OCI-LY7 (cell line): Measurements from ENCODE around the gene GALNT14.

ENCODE experiments used
- EZH2phosphoT487 ChIP-seq: fragments of 200-600 bp; sonication (generic); IDR thresholded peaks from 2 replicates; pipeline ENCODE4 v1.6.1; 2018; ENCODE audit warnings: low read depth, borderline replicate concordance, mild to moderate bottlenecking, mixed run types, antibody characterized with exemption, low read length, moderate library complexity, mixed read lengths
- TF ChIP-seq, protein P1 (sequence below): fragments of 200-600 bp; sonication (generic); conservative IDR thresholded peaks from 2 replicates; pipeline ENCODE4 v1.5.1; 2014; ENCODE audit warnings: mild to moderate bottlenecking, antibody characterized with exemption, low read length, moderate library complexity, mixed read lengths

DNA sequence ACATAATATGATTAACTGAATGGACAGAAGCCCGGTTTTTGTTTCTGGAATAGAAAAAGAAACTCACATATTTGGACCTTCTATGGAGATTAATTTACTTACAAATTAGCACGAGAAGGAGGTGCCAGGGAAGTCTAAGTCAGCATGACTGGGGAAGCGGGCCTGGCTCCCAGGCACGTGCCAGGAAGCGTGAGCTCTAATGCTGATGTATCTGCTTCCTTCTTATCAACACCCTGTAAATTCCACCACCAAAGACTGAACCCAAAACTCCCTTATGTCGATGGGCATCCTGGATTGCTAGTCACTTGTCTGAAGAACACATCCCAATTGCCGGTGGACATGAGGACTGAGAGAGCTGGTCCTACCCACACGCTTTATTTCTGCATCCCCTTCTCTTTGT lies 134.5 kb downstream of the GALNT14 start:
- TF ChIP-seq, protein P1, sequence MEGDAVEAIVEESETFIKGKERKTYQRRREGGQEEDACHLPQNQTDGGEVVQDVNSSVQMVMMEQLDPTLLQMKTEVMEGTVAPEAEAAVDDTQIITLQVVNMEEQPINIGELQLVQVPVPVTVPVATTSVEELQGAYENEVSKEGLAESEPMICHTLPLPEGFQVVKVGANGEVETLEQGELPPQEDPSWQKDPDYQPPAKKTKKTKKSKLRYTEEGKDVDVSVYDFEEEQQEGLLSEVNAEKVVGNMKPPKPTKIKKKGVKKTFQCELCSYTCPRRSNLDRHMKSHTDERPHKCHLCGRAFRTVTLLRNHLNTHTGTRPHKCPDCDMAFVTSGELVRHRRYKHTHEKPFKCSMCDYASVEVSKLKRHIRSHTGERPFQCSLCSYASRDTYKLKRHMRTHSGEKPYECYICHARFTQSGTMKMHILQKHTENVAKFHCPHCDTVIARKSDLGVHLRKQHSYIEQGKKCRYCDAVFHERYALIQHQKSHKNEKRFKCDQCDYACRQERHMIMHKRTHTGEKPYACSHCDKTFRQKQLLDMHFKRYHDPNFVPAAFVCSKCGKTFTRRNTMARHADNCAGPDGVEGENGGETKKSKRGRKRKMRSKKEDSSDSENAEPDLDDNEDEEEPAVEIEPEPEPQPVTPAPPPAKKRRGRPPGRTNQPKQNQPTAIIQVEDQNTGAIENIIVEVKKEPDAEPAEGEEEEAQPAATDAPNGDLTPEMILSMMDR: no peak
- no peak for TF ChIP-seq EZH2phosphoT487
